ENCODE measurements around the gene GTF2H1. TPM values are rescaled to one million over a fixed set of nuclear protein-coding genes. Genes with fewer than 3 reads are reported as not detected.
"Not testable (repeated sequence)": the region's sequence is repeated elsewhere in the genome, so short reads cannot be mapped to it uniquely, and the experiment has no call there.

The GTF2H1 gene
- total RNA-seq, 2 experiments from 2014 or later = 37.3 to 39.5 TPM

GRCh38 chr11:18321578-18321968, 794 bp upstream of the GTF2H1 start:
- DNase-seq = no peak
- Mint-ChIP-seq H3K36me3 (peaks cover 22% of the 10 kb centered on the region), H3K27me3 (no peaks in the 10 kb centered on the region), H3K9me3 (no peaks in the 10 kb centered on the region), H3K4me1 (ENCODE audit: low read depth) (peaks cover 64% of the 10 kb centered on the region), H3K4me3 (peak overlapping the region; percentile 97), H3K27ac (peak overlapping the region; percentile 100)
- CTCF ChIA-PET = interaction anchor here (0.7 to 4.0 kb wide), 4 partner anchors 8 to 77 kb away, joined by 3 to 21 read pairs (median 9); partner anchors contain the start of gene LDHA
- intact Hi-C loops (cut with micrococcal nuclease) = loop anchor here (5.0 kb wide), 1 partner anchor 309 kb away; the partner anchor contains the start of gene SERGEF
- POLR2A ChIA-PET = interaction anchor here (1.0 to 4.2 kb wide), 12 partner anchors 10 to 443 kb away, joined by 3 to 43 read pairs (median 4); partner anchors contain the start of genes LDHA, SPTY2D1 and TSG101

- intact Hi-C loops (cut with micrococcal nuclease) = loop anchor here (1.0 to 5.0 kb wide), 10 partner anchors 10 to 375 kb away; partner anchors contain the start of genes LDHA, SAAL1, SERGEF and SPTY2D1
Measured at GRCh38 chr11:18322818-18323570, 627 bp downstream of the GTF2H1 start.

GRCh38 chr11:18323881-18324280, 1.5 kb downstream of the GTF2H1 start:
- DNase-seq, H3K27me3 Mint-ChIP-seq, H3K9me3 Mint-ChIP-seq, CTCF ChIA-PET, POLR2A ChIA-PET: not testable (repeated sequence)
- H3K4me1 Mint-ChIP-seq (ENCODE audit: low read depth) = peaks cover 63% of the 10 kb centered on the region
- intact Hi-C loops (cut with micrococcal nuclease) = loop anchor here (2.0 to 5.0 kb wide), 3 partner anchors 203 to 312 kb away; partner anchors contain the start of genes SAAL1, SERGEF and TSG101
- H3K36me3 Mint-ChIP-seq = peaks cover 22% of the 10 kb centered on the region
- peak overlapping the region; percentile 97 for H3K4me3 Mint-ChIP-seq
- H3K27ac Mint-ChIP-seq = peak overlapping the region; percentile 64

More at GRCh38 chr11:18322818-18323570, 627 bp downstream of the GTF2H1 start:
- no peaks in the 10 kb centered on the region for H3K9me3 Mint-ChIP-seq
- H3K27me3 Mint-ChIP-seq = no peaks in the 10 kb centered on the region
- peak overlapping the region; percentile 100 for H3K27ac Mint-ChIP-seq
- peaks cover 66% of the 10 kb centered on the region for H3K4me1 Mint-ChIP-seq (ENCODE audit: low read depth)
- ChIA-PET CTCF (interaction anchor here (3.5 to 4.0 kb wide), 2 partner anchors 72 to 79 kb away, joined by 14 to 21 read pairs; partner anchors contain the start of gene LDHA), POLR2A (interaction anchor here (1.3 to 4.2 kb wide), 6 partner anchors 15 to 311 kb away, joined by 4 to 43 read pairs (median 11); partner anchors contain the start of genes LDHA, SPTY2D1 and TSG101)
- DNase-seq = no peak
- H3K36me3 Mint-ChIP-seq = peaks cover 22% of the 10 kb centered on the region
- H3K4me3 Mint-ChIP-seq = peak overlapping the region; percentile 97

GRCh38 chr11:18324381-18324780, 2.0 kb downstream of the GTF2H1 start:
- DNase-seq = no peak
- ChIA-PET POLR2A (no interaction called here), CTCF (no interaction called here)
- peaks cover 25% of the 10 kb centered on the region for H3K36me3 Mint-ChIP-seq
- peak overlapping the region; percentile 97 for H3K4me3 Mint-ChIP-seq
- H3K4me1 Mint-ChIP-seq (ENCODE audit: low read depth) = peaks cover 63% of the 10 kb centered on the region
- no peaks in the 10 kb centered on the region for H3K9me3 Mint-ChIP-seq
- H3K27me3 Mint-ChIP-seq = no peaks in the 10 kb centered on the region
- H3K27ac Mint-ChIP-seq = peak overlapping the region; percentile 64
- intact Hi-C loops (cut with micrococcal nuclease) = loop anchor here (5.0 kb wide), 1 partner anchor 312 kb away; the partner anchor contains the start of gene SERGEF

- H3K27ac Mint-ChIP-seq = peak overlapping the region; percentile 67
- no peaks in the 10 kb centered on the region for H3K9me3 Mint-ChIP-seq
- POLR2A ChIA-PET = no interaction called here
- no peak overlapping the region for H3K4me3 Mint-ChIP-seq
- intact Hi-C loops (cut with micrococcal nuclease) = no loop called here
- DNase-seq = no peak
- CTCF ChIA-PET = no interaction called here
- H3K36me3 Mint-ChIP-seq = peaks cover 42% of the 10 kb centered on the region
- no peaks in the 10 kb centered on the region for H3K27me3 Mint-ChIP-seq
- H3K4me1 Mint-ChIP-seq (ENCODE audit: low read depth) = peaks cover 67% of the 10 kb centered on the region
Measured at GRCh38 chr11:18329196-18329870, 7.0 kb downstream of the GTF2H1 start.

GRCh38 chr11:18330921-18331320, 8.6 kb downstream of the GTF2H1 start:
- H3K36me3 Mint-ChIP-seq = peaks cover 47% of the 10 kb centered on the region
- no peak overlapping the region for H3K4me3 Mint-ChIP-seq
- H3K9me3 Mint-ChIP-seq = no peaks in the 10 kb centered on the region
- H3K27ac Mint-ChIP-seq = peak overlapping the region; percentile 67
- peaks cover 58% of the 10 kb centered on the region for H3K4me1 Mint-ChIP-seq (ENCODE audit: low read depth)
- ChIA-PET POLR2A (interaction anchor here (0.6 to 1.4 kb wide), 3 partner anchors 42 to 320 kb away, joined by 3 to 4 read pairs (median 4); no protein-coding TSS in a partner anchor), CTCF (interaction anchor here (1.0 kb wide), 1 partner anchor 87 kb away, joined by 3 read pairs; no protein-coding TSS in a partner anchor)
- intact Hi-C loops (cut with micrococcal nuclease) = no loop called here
- no peak for DNase-seq
- no peaks in the 10 kb centered on the region for H3K27me3 Mint-ChIP-seq

GRCh38 chr11:18332302-18332701, 9.9 kb downstream of the GTF2H1 start:
- intact Hi-C loops (cut with micrococcal nuclease) = no loop called here

GRCh38 chr11:18332891-18333290, 10.5 kb downstream of the GTF2H1 start:
- Mint-ChIP-seq H3K4me1 (ENCODE audit: low read depth) (peaks cover 51% of the 10 kb centered on the region), H3K9me3 (no peaks in the 10 kb centered on the region), H3K27ac (no peak overlapping the region), H3K27me3 (no peaks in the 10 kb centered on the region), H3K4me3 (no peak overlapping the region), H3K36me3 (peaks cover 50% of the 10 kb centered on the region)
- ChIA-PET CTCF (interaction anchor here (1.9 kb wide), 1 partner anchor 89 kb away, joined by 10 read pairs; no protein-coding TSS in a partner anchor), POLR2A (no interaction called here)
- intact Hi-C loops (cut with micrococcal nuclease) = loop anchor here (1.0 kb wide), 1 partner anchor 11 kb away; the partner anchor contains the start of genes GTF2H1 and HPS5
- no peak for DNase-seq

More at GRCh38 chr11:18332302-18332701, 9.9 kb downstream of the GTF2H1 start:
- peaks cover 52% of the 10 kb centered on the region for H3K4me1 Mint-ChIP-seq (ENCODE audit: low read depth)
- H3K27ac Mint-ChIP-seq = peak overlapping the region; percentile 78
- H3K9me3 Mint-ChIP-seq = no peaks in the 10 kb centered on the region
- no peak overlapping the region for H3K4me3 Mint-ChIP-seq
- peaks cover 49% of the 10 kb centered on the region for H3K36me3 Mint-ChIP-seq
- H3K27me3 Mint-ChIP-seq = no peaks in the 10 kb centered on the region
- DNase-seq = no peak
- POLR2A ChIA-PET = no interaction called here
- CTCF ChIA-PET = interaction anchor here (0.8 to 1.9 kb wide), 2 partner anchors 89 to 202 kb away, joined by 3 to 10 read pairs; no protein-coding TSS in a partner anchor

GRCh38 chr11:18347471-18348125, 25.2 kb downstream of the GTF2H1 start:
- ChIA-PET POLR2A (no interaction called here), CTCF (interaction anchor here (2.0 kb wide), 1 partner anchor 39 kb away, joined by 4 read pairs; no protein-coding TSS in a partner anchor)
- H3K4me3 Mint-ChIP-seq = no peak overlapping the region
- no peaks in the 10 kb centered on the region for H3K9me3 Mint-ChIP-seq
- H3K36me3 Mint-ChIP-seq = peaks cover 41% of the 10 kb centered on the region
- H3K27ac Mint-ChIP-seq = no peak overlapping the region
- H3K4me1 Mint-ChIP-seq (ENCODE audit: low read depth) = peaks cover 6% of the 10 kb centered on the region
- DNase-seq = no peak
- H3K27me3 Mint-ChIP-seq = no peaks in the 10 kb centered on the region
- intact Hi-C loops (cut with micrococcal nuclease) = no loop called here

- Mint-ChIP-seq H3K4me1 (ENCODE audit: low read depth) (peaks cover 6% of the 10 kb centered on the region), H3K27me3 (no peaks in the 10 kb centered on the region), H3K4me3 (no peak overlapping the region), H3K27ac (no peak overlapping the region), H3K36me3 (peaks cover 41% of the 10 kb centered on the region), H3K9me3 (no peaks in the 10 kb centered on the region)
- POLR2A ChIA-PET = no interaction called here
- no peak for DNase-seq
- CTCF ChIA-PET = no interaction called here
- intact Hi-C loops (cut with micrococcal nuclease) = no loop called here
Measured at GRCh38 chr11:18352581-18352980, 30.2 kb downstream of the GTF2H1 start.

GRCh38 chr11:18358646-18359045, 36.3 kb downstream of the GTF2H1 start:
- CTCF ChIA-PET = no interaction called here
- no peak overlapping the region for H3K4me3 Mint-ChIP-seq
- no peaks in the 10 kb centered on the region for H3K27me3 Mint-ChIP-seq
- POLR2A ChIA-PET = no interaction called here
- no peaks in the 10 kb centered on the region for H3K4me1 Mint-ChIP-seq (ENCODE audit: low read depth)
- H3K27ac Mint-ChIP-seq = no peak overlapping the region
- H3K9me3 Mint-ChIP-seq = no peaks in the 10 kb centered on the region
- peaks cover 30% of the 10 kb centered on the region for H3K36me3 Mint-ChIP-seq
- DNase-seq = no peak
- intact Hi-C loops (cut with micrococcal nuclease) = no loop called here

Measured in activated CD4-positive, alpha-beta memory T cell treated with anti-CD3 and anti-CD28 coated beads for 36 hours (primary cell).